Measurements from ENCODE around the gene DRC1. TPM values are rescaled to one million over a fixed set of nuclear protein-coding genes. Genes with fewer than 3 reads are reported as not detected.

The DRC1 gene
- total RNA-seq, 1 experiment from 2014 or later, result not detected

DNA sequence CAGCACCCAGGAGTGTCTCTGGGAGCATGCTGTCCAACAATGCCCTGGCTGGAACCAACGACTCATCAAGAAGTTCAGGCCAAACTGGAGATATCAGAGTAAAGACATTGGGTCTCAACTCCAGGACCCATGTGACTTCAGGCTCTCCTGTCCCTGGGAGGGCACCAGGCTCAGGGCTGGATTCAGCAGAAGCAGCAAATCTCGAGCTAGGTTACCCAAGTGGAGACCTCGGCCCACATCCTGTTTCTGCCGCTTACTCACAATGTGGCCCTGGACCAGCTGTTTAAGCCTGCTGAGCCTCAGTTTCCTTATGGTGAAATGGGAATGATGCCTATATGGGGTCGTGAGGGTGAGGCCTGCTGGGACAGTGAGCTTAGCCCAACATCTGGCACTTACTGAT, 85.5 kb downstream of the DRC1 start:
- Histone ChIP-seq H3K9me3 (ENCODE audit: control insufficient read depth, low read depth, low read length) (no peaks in the 10 kb centered on the region), H4K91ac (ENCODE audit: insufficient read length, low read depth, low read length) (no peak overlapping the region), H2BK15ac (ENCODE audit: low read depth, low read length) (no peak overlapping the region), H4K20me1 (ENCODE audit: control insufficient read depth, insufficient read depth, insufficient read length) (peaks cover 3% of the 10 kb centered on the region), H2BK5ac (ENCODE audit: insufficient read length, low read length) (no peak overlapping the region), H3K18ac (ENCODE audit: insufficient read length, low read depth, low read length) (no peak overlapping the region), H3K23me2 (ENCODE audit: insufficient read length, low read depth, low read length, poor library complexity, severe bottlenecking) (no peaks in the 10 kb centered on the region), H3K23ac (ENCODE audit: insufficient read length, low read depth, low read length) (no peak overlapping the region), H3K4ac (ENCODE audit: low read depth, low read length) (no peak overlapping the region), H2AFZ (ENCODE audit: low read length) (no peak overlapping the region), H4K5ac (ENCODE audit: insufficient read length, low read depth, low read length) (no peak overlapping the region), H3K14ac (ENCODE audit: insufficient read depth, low read length) (no peak overlapping the region), H3K79me1 (ENCODE audit: insufficient read depth, low read depth, low read length, poor library complexity, severe bottlenecking) (no peaks in the 10 kb centered on the region), H4K8ac (replicated peaks; ENCODE audit: insufficient read length, low read depth, low read length) (no peak overlapping the region), H2BK12ac (ENCODE audit: insufficient read length, low read depth, low read length) (no peak overlapping the region), H2AK5ac (ENCODE audit: insufficient read length, low read length) (no peak overlapping the region), H3K27ac (ENCODE audit: insufficient read length, low read depth, low read length) (no peak overlapping the region), H3K79me2 (ENCODE audit: insufficient read depth, low read length) (no peaks in the 10 kb centered on the region), H3T11ph (ENCODE audit: low read length) (no peak overlapping the region), H3K4me2 (ENCODE audit: insufficient read depth, insufficient read length, low read length) (no peak overlapping the region), H3K56ac (ENCODE audit: insufficient read length, low read depth, low read length) (no peak overlapping the region), H3K27me3 (ENCODE audit: insufficient read depth, low read length) (no peaks in the 10 kb centered on the region), H3K9ac (ENCODE audit: extremely low read depth, insufficient read length, low read length) (no peak overlapping the region), H2BK20ac (ENCODE audit: low read depth, low read length, poor library complexity, severe bottlenecking) (no peak overlapping the region), H3K4me1 (ENCODE audit: insufficient read depth, low read length) (no peaks in the 10 kb centered on the region), H2BK120ac (ENCODE audit: low read depth, low read length, poor library complexity, severe bottlenecking) (no peak overlapping the region)
- TF ChIP-seq, protein P1, sequence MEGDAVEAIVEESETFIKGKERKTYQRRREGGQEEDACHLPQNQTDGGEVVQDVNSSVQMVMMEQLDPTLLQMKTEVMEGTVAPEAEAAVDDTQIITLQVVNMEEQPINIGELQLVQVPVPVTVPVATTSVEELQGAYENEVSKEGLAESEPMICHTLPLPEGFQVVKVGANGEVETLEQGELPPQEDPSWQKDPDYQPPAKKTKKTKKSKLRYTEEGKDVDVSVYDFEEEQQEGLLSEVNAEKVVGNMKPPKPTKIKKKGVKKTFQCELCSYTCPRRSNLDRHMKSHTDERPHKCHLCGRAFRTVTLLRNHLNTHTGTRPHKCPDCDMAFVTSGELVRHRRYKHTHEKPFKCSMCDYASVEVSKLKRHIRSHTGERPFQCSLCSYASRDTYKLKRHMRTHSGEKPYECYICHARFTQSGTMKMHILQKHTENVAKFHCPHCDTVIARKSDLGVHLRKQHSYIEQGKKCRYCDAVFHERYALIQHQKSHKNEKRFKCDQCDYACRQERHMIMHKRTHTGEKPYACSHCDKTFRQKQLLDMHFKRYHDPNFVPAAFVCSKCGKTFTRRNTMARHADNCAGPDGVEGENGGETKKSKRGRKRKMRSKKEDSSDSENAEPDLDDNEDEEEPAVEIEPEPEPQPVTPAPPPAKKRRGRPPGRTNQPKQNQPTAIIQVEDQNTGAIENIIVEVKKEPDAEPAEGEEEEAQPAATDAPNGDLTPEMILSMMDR (conservative IDR thresholded peaks at IDR 0.05), result no peak
- WGBS (ENCODE audit: extremely low coverage, insufficient read length, low lambda C conversion rate), result no CpG with 5 or more reads among the region's 5 CpGs
- H3K9me3 Mint-ChIP-seq, result no peaks in the 10 kb centered on the region; a peak in 2 of 5 replicates
- H3K36me3 Mint-ChIP-seq (ENCODE audit: insufficient read depth in 1 of 3, low read depth in 3 of 3), result no peaks in the 10 kb centered on the region
- peaks cover 4% of the 10 kb centered on the region for H3K27me3 Mint-ChIP-seq (ENCODE audit: low read depth)
- H3K4me1 Mint-ChIP-seq, result no peaks in the 10 kb centered on the region
- DNase-seq, result no peak
- H3K27ac Mint-ChIP-seq, result no peak overlapping the region
- H3K4me3 Mint-ChIP-seq, result no peak overlapping the region
